ENCODE data around the gene PHF21B.
"Not testable (repeated sequence)": the region's sequence is repeated elsewhere in the genome, so short reads cannot be mapped to it uniquely, and the experiment has no call there.

Gene PHF21B

DNA sequence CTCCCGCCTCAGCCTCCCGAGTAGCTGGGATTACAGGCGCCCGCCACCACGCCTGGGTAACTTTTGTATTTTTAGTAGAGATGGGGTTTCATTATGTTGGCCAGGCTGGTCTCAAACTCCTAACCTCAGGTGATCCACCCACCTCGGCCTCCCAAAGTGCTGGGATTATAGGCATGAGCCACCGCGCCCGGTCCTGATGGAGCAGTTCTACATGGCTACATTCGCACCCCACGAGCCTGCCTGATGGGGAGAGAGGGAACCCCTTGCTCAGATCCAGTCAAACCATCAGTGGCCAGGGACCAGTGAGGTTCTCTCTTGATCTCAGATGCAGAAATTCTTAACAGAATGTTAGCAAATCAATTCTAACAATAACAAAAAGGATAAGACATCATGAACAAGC is 88.0 kb downstream of the PHF21B start:
- DNase-seq (ENCODE audit: extremely low read depth in 1 of 2, low read depth in 1 of 2): not testable (repeated sequence)

- DNase-seq (ENCODE audit: extremely low read depth in 1 of 2, low read depth in 1 of 2): no peak
Observed at GRCh38 chr22:44920183-44920582, 89.6 kb downstream of the PHF21B start.

DNA sequence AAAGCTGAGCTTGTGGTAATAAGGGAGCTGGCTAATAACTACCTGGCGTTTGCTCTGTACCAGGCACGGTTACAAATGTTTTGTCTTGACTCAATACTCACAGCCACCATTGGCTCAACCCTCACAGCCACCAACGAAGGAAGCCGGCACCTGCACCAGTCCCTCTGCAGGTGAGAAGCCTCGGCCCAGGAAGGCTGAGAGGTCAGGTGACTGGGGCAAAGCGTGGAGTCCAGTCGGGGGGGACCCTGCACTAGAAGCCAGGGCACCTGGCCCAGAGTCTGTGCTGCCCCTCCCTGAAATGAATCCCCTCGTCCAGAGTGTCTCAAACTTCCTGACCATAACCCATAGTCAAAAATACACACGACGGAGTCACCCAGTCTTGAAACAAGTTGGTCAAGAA is 90.1 kb downstream of the PHF21B start:
- DNase-seq (ENCODE audit: extremely low read depth in 1 of 2, low read depth in 1 of 2): no peak

DNA sequence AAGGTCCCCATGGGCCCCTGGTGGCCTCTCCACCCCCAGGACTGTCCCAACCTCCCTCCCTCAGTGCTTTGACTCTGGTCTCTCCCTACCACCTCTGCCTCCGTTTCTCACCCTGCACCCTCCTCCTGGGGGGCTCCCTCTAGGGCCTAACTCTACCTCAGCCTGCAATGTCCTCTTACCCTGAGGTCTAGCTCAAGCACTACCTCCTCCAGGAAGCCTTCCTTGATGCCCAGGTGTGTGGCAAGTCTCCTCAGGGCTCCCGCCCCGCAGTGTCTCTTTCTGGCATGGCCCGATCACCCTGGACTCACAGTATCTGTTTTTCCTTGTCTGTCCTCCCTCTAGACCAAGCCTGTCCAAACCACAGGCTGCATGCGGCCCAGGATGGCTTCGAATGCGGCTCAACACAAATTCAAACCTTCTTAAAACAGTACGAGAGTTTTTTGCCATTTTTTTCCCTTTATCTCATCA is 90.8 kb downstream of the PHF21B start:
- DNase-seq (ENCODE audit: extremely low read depth in 1 of 2, low read depth in 1 of 2): no peak

GRCh38 chr22:44918166-44918924 is 91.5 kb downstream of the PHF21B start:
- no peak for DNase-seq (ENCODE audit: extremely low read depth in 1 of 2, low read depth in 1 of 2)

GRCh38 chr22:44917372-44918165 is 92.2 kb downstream of the PHF21B start:
- no peak for DNase-seq (ENCODE audit: extremely low read depth in 1 of 2, low read depth in 1 of 2)

GRCh38 chr22:44916281-44917231 is 93.2 kb downstream of the PHF21B start:
- DNase-seq (ENCODE audit: extremely low read depth in 1 of 2, low read depth in 1 of 2): no peak

DNA sequence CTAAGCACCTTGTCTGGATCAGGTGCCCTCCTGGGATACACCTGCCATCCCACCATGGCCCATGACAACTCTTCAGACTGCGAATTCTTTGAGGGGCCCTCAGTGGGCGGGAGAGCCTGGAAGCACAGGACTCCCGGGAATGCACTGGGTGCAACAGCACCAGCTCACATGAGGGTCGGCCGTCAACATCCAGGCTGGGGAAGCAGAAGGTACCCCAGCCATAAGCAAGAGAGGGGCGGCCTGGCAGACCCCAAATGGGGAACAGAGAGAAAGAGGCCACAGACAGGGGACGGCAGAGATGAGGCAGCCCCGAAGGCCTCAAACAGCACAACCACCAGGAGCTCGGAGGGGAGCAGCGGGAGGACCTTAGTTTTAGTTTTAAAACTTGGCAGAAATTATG is 94.4 kb downstream of the PHF21B start:
- DNase-seq (ENCODE audit: extremely low read depth in 1 of 2, low read depth in 1 of 2): no peak

- DNase-seq (ENCODE audit: extremely low read depth in 1 of 2, low read depth in 1 of 2): no peak
Observed at GRCh38 chr22:44914026-44914721, 95.6 kb downstream of the PHF21B start.

DNA sequence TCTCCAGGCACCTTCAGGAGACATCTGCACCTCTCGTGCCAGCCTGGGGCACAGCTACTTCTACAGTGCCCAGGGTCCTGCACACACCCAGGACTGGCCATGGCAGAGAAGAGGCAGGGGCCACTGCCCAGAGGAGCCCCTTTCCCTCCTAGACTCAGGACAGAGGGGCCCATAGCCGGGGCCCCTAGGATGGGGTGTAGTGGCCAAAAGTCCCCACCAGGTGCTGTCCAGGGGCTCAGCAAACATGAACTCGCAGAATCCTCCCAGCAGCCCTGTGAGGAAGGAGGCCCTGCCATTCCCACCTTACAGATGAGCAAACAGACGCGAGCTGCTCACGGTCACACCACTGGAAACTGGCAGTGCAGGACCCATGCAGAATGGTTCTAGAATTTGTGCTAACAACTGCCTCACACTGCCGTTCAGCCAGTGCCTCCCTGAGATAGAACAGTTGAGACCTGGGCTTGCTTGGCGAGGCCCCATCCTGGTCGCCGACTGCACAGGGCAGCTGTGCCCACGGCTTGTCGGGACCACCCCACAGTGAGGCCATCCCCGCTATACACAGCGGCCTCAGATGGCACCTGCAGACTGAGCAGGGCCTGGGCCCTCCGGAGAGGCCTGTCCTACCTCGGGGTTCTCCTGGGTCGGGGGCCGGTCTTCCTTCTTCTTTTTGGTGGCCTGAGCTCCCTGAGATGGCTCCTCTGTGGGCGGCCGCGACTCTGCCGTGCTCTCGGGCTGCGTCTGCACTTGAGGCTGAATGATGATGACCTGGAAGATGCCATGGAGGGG is 96.4 kb downstream of the PHF21B start:
- DNase-seq (ENCODE audit: extremely low read depth in 1 of 2, low read depth in 1 of 2): no peak

- no peak for DNase-seq (ENCODE audit: extremely low read depth in 1 of 2, low read depth in 1 of 2)
Observed at GRCh38 chr22:44909241-44909640, 100.6 kb downstream of the PHF21B start.

GRCh38 chr22:44907765-44908737 is 101.8 kb downstream of the PHF21B start:
- DNase-seq (ENCODE audit: extremely low read depth in 1 of 2, low read depth in 1 of 2): no peak

GRCh38 chr22:44906999-44907644 is 102.7 kb downstream of the PHF21B start:
- no peak for DNase-seq (ENCODE audit: extremely low read depth in 1 of 2, low read depth in 1 of 2)

DNA sequence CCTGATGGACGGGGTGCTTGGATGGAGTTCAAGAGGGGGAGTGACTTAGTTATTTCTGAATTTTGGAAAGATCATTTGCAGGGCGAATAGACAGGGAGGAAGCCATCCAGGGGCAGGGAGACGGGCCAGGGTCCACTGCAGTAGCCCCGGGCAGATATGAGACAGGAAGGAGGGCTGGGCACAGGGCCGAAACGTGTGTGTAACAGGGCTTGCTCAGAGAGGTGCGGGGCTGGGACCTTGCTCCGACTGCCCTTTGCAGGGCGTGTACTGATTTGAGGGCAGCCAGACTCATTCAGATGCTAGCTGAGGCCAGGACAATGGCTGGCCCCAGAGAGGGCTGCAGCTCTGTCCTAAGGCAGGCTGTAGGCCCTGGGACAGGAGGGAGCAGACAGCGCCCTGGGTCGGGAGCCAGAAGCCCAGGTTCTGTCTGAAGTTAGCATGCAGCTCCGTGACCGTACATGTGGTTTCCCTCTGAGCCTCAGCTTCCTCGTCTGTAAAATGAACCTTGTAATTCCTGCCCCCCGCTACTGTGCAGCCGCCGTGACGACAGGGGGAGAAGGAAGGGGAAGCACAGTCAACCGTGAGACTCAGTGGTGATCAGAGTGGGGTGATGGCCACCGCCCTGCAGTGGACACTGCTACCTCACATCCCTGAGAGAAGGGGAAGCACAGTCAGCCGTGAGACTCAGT is 103.4 kb downstream of the PHF21B start:
- DNase-seq (ENCODE audit: extremely low read depth in 1 of 2, low read depth in 1 of 2): no peak

- not testable (repeated sequence) for DNase-seq (ENCODE audit: extremely low read depth in 1 of 2, low read depth in 1 of 2)
Observed at GRCh38 chr22:44904492-44905152, 105.2 kb downstream of the PHF21B start.

DNA sequence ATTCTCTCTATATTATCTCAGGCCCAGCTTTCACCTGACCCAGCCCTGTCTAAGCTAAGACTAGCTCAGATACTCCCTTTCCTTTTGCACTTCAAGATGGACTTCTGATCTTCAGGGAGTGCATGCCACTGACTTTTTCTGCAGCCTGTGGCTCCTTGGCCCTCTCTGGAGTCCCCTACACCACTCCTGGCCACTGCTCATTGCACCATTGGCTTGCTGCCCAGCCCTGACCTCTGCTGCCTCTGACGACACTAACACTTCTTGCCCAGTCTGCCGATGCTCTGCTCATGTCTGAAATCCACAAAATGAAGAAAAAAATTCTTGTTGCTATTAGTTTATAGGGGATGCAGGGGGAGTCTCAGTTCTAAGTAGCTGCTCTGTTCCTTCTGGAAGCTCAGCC is 106.6 kb downstream of the PHF21B start:
- DNase-seq (ENCODE audit: extremely low read depth in 1 of 2, low read depth in 1 of 2): not testable (repeated sequence)

DNA sequence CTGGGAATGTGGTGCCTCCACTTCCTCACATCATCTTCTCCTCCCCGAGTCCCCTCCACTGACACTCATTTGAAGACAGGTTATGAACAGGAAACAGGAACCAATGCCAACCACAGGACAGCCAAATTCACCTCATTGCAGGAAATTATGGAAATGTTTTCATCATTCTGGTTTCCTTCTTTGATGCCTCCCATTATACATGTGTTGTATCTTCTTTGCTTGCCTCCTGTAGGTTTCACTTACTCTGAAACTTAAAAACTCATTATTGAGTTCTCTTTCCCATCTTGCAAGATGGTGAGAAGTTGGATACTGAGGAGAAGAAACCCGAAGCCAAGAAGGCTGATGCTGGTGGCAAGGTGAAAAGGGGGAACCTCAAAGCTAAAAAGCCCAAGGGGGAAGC is 108.5 kb downstream of the PHF21B start:
- no peak for DNase-seq (ENCODE audit: extremely low read depth in 1 of 2, low read depth in 1 of 2)

Measured in activated CD8-positive, alpha-beta memory T cell treated with anti-CD3 and anti-CD28 coated beads for 1 hour (primary cell).